H1 (cell line): ENCODE measurements around the gene CACNA2D4. TPM values are rescaled to one million over a fixed set of nuclear protein-coding genes. Genes with fewer than 3 reads are reported as not detected.

ENCODE experiments used
- CTCF ChIA-PET: fragments of 300-600 bp; sonication (Branson Sonifier 250); formaldehyde crosslinking; loops from one replicate; lab custom pipeline; 2021; ENCODE audit not compliant: partially characterized antibody; lab: Charles Lee
- POLR2A ChIA-PET: fragments of 300-600 bp; sonication (Branson Sonifier 250); formaldehyde crosslinking; loops from one replicate; lab custom pipeline; 2021; ENCODE audit warnings: inconsistent platforms; ENCODE audit not compliant: partially characterized antibody; lab: Charles Lee
- DNase-seq, 2 experiments: peaks; one replicate each; pipeline versions ENCODE4 v3.0.0 to v3.0.0-alpha.2; 2010 to 2022; ENCODE audit warnings: low spot score in 2 of 2, low read depth in 1 of 2, mixed read lengths in 1 of 2
- FAIRE-seq: peaks from 2 replicates; lab custom pipeline; 2011; peaks lifted over from hg19 to GRCh38; lab: Jason Lieb, UNC
- H2AFZ ChIP-seq: 2 replicates; pipeline ENCODE4 v1.8.1; 2012; ENCODE audit warnings: low read length, inconsistent platforms
- H2AK5ac ChIP-seq: 2 replicates; pipeline ENCODE4 v1.6.1; 2013; ENCODE audit warnings: low read depth, low read length
- H2BK120ac ChIP-seq: replicated peaks from 2 replicates; pipeline ENCODE3; 2013; ENCODE audit warnings: low read depth, low read length, inconsistent platforms
- H2BK12ac ChIP-seq: 2 replicates; pipeline ENCODE4 v1.6.1; 2013; ENCODE audit warnings: low read depth, low read length
- H2BK15ac ChIP-seq: 2 replicates; pipeline ENCODE4 v1.6.1; 2013; ENCODE audit warnings: low read length
- H2BK20ac ChIP-seq: 2 replicates; pipeline ENCODE4 v1.6.1; 2013; ENCODE audit warnings: low read length
- H2BK5ac ChIP-seq: 2 replicates; pipeline ENCODE4 v1.6.1; 2013; ENCODE audit warnings: low read depth, low read length
- H3K14ac ChIP-seq: 2 replicates; pipeline ENCODE4 v1.6.1; 2013; ENCODE audit warnings: inconsistent platforms; ENCODE audit not compliant: insufficient read length
- H3K18ac ChIP-seq: 2 replicates; pipeline ENCODE4 v1.6.1; 2013; ENCODE audit warnings: low read length; ENCODE audit errors: extremely low read depth
- H3K23ac ChIP-seq: 2 replicates; pipeline ENCODE4 v1.6.1; 2013; ENCODE audit warnings: inconsistent platforms; ENCODE audit not compliant: insufficient read length
- H3K23me2 ChIP-seq: 2 replicates; pipeline ENCODE4 v1.6.1; 2013; ENCODE audit warnings: low read depth, low read length
- H3K27ac ChIP-seq: 2 replicates; pipeline ENCODE4 v1.6.1; 2011; ENCODE audit warnings: low read depth, low read length, inconsistent platforms
- H3K27me3 ChIP-seq, 4 experiments: replicated peaks in 1 of 4; 1 replicate in 1 of 4; 2 replicates in 3 of 4; pipeline versions ENCODE4 v1.6.1 to v1.8.1; 2011 to 2013; ENCODE audit warnings: low read length in 3 of 4, mild to moderate bottlenecking in 3 of 4, inconsistent platforms in 2 of 4, mixed read lengths in 2 of 4, moderate library complexity in 1 of 4; ENCODE audit not compliant: control insufficient read depth in 3 of 4, insufficient read depth in 3 of 4; ENCODE audit errors: extremely low read depth in 1 of 4
- H3K36me3 ChIP-seq, 4 experiments: 2 replicates each; pipeline versions ENCODE4 v1.6.1 to v1.8.1; 2011 to 2013; ENCODE audit warnings: mild to moderate bottlenecking in 4 of 4, low read length in 3 of 4, moderate library complexity in 2 of 4, control low read depth in 1 of 4, inconsistent platforms in 1 of 4; ENCODE audit not compliant: insufficient read depth in 4 of 4, control insufficient read depth in 2 of 4
- H3K4ac ChIP-seq: replicated peaks from 2 replicates; pipeline ENCODE3; 2013; ENCODE audit warnings: low read length, low read depth, mixed read lengths, inconsistent platforms; ENCODE audit not compliant: insufficient read length
- H3K4me1 ChIP-seq, 4 experiments: replicated peaks in 1 of 4; 1 replicate in 1 of 4; 2 replicates in 3 of 4; pipeline versions ENCODE4 v1.6.1 to v1.8.1; 2011 to 2013; ENCODE audit warnings: low read length in 3 of 4, inconsistent platforms in 2 of 4, mixed read lengths in 1 of 4; ENCODE audit not compliant: insufficient read depth in 4 of 4, control insufficient read depth in 3 of 4
- H3K4me2 ChIP-seq, 2 experiments: 2 replicates each; pipeline versions ENCODE4 v1.6.1 to v1.8.1; 2011 to 2013; ENCODE audit warnings: low read depth in 2 of 2, low read length in 2 of 2, control low read depth in 1 of 2, inconsistent platforms in 1 of 2, mild to moderate bottlenecking in 1 of 2; ENCODE audit not compliant: insufficient read depth in 1 of 2
- H3K4me3 ChIP-seq, 4 experiments: fragments of 200-600, 300-600 bp in 1 of 4; sonication (generic), shearing (Covaris generic), sonication (Bioruptor Twin) in 1 of 4; 2 replicates each; pipeline versions ENCODE4 v1.5.1 to v1.8.1; 2011 to 2016; ENCODE audit warnings: low read length in 4 of 4, low read depth in 3 of 4, control low read depth in 2 of 4, inconsistent platforms in 2 of 4, mild to moderate bottlenecking in 2 of 4, mixed read lengths in 1 of 4, moderate library complexity in 1 of 4; ENCODE audit not compliant: insufficient read depth in 2 of 4; ENCODE audit errors: extremely low read depth in 1 of 4
- H3K56ac ChIP-seq: replicated peaks from 2 replicates; pipeline ENCODE3; 2013; ENCODE audit warnings: low read depth, mild to moderate bottlenecking, mixed read lengths, low read length, inconsistent platforms; ENCODE audit not compliant: insufficient read length
- H3K79me1 ChIP-seq: 2 replicates; pipeline ENCODE4 v1.6.1; 2013; ENCODE audit warnings: low read depth, low read length, control low read depth
- H3K79me2 ChIP-seq, 2 experiments: 2 replicates each; pipeline versions ENCODE4 v1.6.1 to v1.8.1; 2012 to 2013; ENCODE audit warnings: low read length in 2 of 2, mild to moderate bottlenecking in 2 of 2, inconsistent platforms in 1 of 2; ENCODE audit not compliant: insufficient read depth in 2 of 2, control insufficient read depth in 1 of 2
- H3K9ac ChIP-seq, 4 experiments: replicated peaks in 1 of 4; 1 replicate in 1 of 4; 2 replicates in 3 of 4; pipeline versions ENCODE4 v1.6.1 to v1.8.1; 2011 to 2013; ENCODE audit warnings: low read depth in 3 of 4, low read length in 3 of 4, control low read depth in 2 of 4, mild to moderate bottlenecking in 2 of 4, moderate library complexity in 2 of 4, inconsistent platforms in 1 of 4; ENCODE audit errors: extremely low read depth in 1 of 4
- H3K9me3 ChIP-seq, 2 experiments: 2 replicates each; pipeline versions ENCODE4 v1.6.1 to v1.8.1; 2012 to 2013; ENCODE audit warnings: mild to moderate bottlenecking in 2 of 2, moderate library complexity in 2 of 2, control low read depth in 1 of 2, inconsistent platforms in 1 of 2, low read depth in 1 of 2, low read length in 1 of 2, mixed read lengths in 1 of 2; ENCODE audit not compliant: insufficient read depth in 2 of 2
- H4K20me1 ChIP-seq, 2 experiments: replicated peaks in 1 of 2; 2 replicates each; pipeline versions ENCODE3 to v1.8.1; 2011 to 2013; ENCODE audit warnings: inconsistent platforms in 2 of 2, low read length in 2 of 2, mild to moderate bottlenecking in 1 of 2; ENCODE audit not compliant: insufficient read depth in 2 of 2, control insufficient read depth in 1 of 2
- H4K5ac ChIP-seq: 2 replicates; pipeline ENCODE4 v1.6.1; 2013; ENCODE audit warnings: low read length, low read depth, mixed read lengths, inconsistent platforms; ENCODE audit not compliant: insufficient read length
- H4K8ac ChIP-seq: 2 replicates; pipeline ENCODE4 v1.8.0; 2013; ENCODE audit warnings: mild to moderate bottlenecking, moderate library complexity, low read length, inconsistent platforms; ENCODE audit not compliant: insufficient read depth; ENCODE audit errors: extremely low read depth
- H4K91ac ChIP-seq: replicated peaks from 2 replicates; pipeline ENCODE3; 2013; ENCODE audit warnings: low read length, mixed read lengths, inconsistent platforms; ENCODE audit not compliant: insufficient read length
- BCL11A ChIP-seq, 2 experiments: IDR thresholded peaks; one replicate each; pipeline ENCODE4 v1.6.1; 2011; ENCODE audit warnings: low read depth in 2 of 2, low read length in 2 of 2, mild to moderate bottlenecking in 2 of 2
- CEBPB ChIP-seq: IDR thresholded peaks from 2 replicates; pipeline ENCODE4 v1.6.1; 2012; ENCODE audit warnings: low read depth, low read length
- E2F6 ChIP-seq: IDR thresholded peaks from 2 replicates; pipeline ENCODE4 v1.6.1; 2012; ENCODE audit warnings: inconsistent platforms
- EGR1 ChIP-seq: IDR thresholded peaks from 2 replicates; pipeline ENCODE4 v1.6.1; 2011; ENCODE audit warnings: low read depth, low read length, borderline replicate concordance
- JUN ChIP-seq: IDR thresholded peaks from 2 replicates; pipeline ENCODE4 v1.6.1; 2011; ENCODE audit warnings: low read depth, mild to moderate bottlenecking, improper control_type of control experiment, low read length
- NRF1 ChIP-seq: IDR thresholded peaks from 2 replicates; pipeline ENCODE4 v1.6.1; 2011; ENCODE audit warnings: mild to moderate bottlenecking, low read depth, low read length, improper control_type of control experiment
- RXRA ChIP-seq: IDR thresholded peaks from 2 replicates; pipeline ENCODE4 v1.6.1; 2011; ENCODE audit warnings: low read depth, mild to moderate bottlenecking, low read length, moderate library complexity; ENCODE audit not compliant: insufficient read depth
- SIN3A ChIP-seq, 2 experiments: IDR thresholded peaks in 1 of 2; conservative IDR thresholded peaks in 1 of 2; 2 replicates each; pipeline ENCODE4 v1.6.1; 2011 to 2012; ENCODE audit warnings: low read length in 2 of 2, improper control_type of control experiment in 1 of 2, low read depth in 1 of 2, mild to moderate bottlenecking in 1 of 2
- WGBS, 2 experiments: shearing (Covaris generic) in 1 of 2; methylation state at CpG; one replicate each; pipeline versions ENCODE4 v1.1.6 to v1.1.7; 2013 to 2015; ENCODE audit warnings: low lambda C conversion rate in 2 of 2, mixed read lengths in 2 of 2, inconsistent platforms in 1 of 2, low coverage in 1 of 2, missing lambda C conversion rate in 1 of 2; ENCODE audit not compliant: insufficient replicate concordance in 2 of 2, insufficient coverage in 1 of 2, insufficient read length in 1 of 2; ENCODE audit errors: extremely low coverage in 1 of 2, missing lambda C conversion rate in 1 of 2; 5-methylcytosine and 5-hydroxymethylcytosine counted together
- polyA plus RNA-seq, 7 experiments: library from polyadenylated mRNA; depleted of rRNA in 3 of 7; stranded (reverse) in 5 of 7; unstranded in 2 of 7; fragments of >200 nt in 5 of 7; fragments of 200-250 nt in 2 of 7; gene quantifications; 1 replicate in 5 of 7; 2 replicates in 1 of 7; 4 replicates in 1 of 7; pipeline versions ENCODE4 v1.2.1 to v1.2.3, GENCODE V29; 2011 to 2013; ENCODE audit warnings: missing spikeins in 2 of 7, mixed read lengths in 2 of 7
- total RNA-seq: library from RNA; stranded (reverse); fragmentation: NEBNext Ultra II Directional; extraction: Animal tissue kit (Norgen Biotek cat#: 25700); gene quantifications from 2 replicates; pipeline ENCODE4 v1.2.1, GENCODE V29; 2021

CACNA2D4 gene
- total and polyA plus RNA-seq, 2 of the 8 experiments (the other 6 are each of a cell fraction or from before 2014, with no cell fraction given): 0.44 to 0.88 TPM

- Histone ChIP-seq H3K79me2 (no peaks in the 10 kb centered on the region), H3K4me1 (no peaks in the 10 kb centered on the region; a peak in 1 of 7 replicates), H4K5ac (no peak overlapping the region), H3K56ac (no peak overlapping the region), H3K23ac (no peak overlapping the region), H3K14ac (no peak overlapping the region), H4K20me1 (peaks cover 0 to 4% of the 10 kb centered on the region in 2 experiments), H2BK5ac (no peak overlapping the region), H3K18ac (no peak overlapping the region), H2BK20ac (no peak overlapping the region), H3K23me2 (peaks cover 5% of the 10 kb centered on the region), H3K36me3 (0 out of 8 replicates have a peak, but pooled peaks cover 0 to 3% (median 0%) of the 10 kb centered on the region in 4 experiments), H2AFZ (no peak overlapping the region), H3K27me3 (no peaks in the 10 kb centered on the region; a peak in 1 of 7 replicates), H2BK15ac (no peak overlapping the region), H3K79me1 (no peaks in the 10 kb centered on the region), H2AK5ac (no peak overlapping the region), H3K9ac (no peak overlapping the region), H2BK12ac (no peak overlapping the region), H2BK120ac (no peak overlapping the region), H3K27ac (no peak overlapping the region), H4K91ac (no peak overlapping the region), H3K4me2 (no peak overlapping the region), H3K4me3 (no peak overlapping the region), H3K4ac (no peak overlapping the region), H3K9me3 (no peaks in the 10 kb centered on the region), H4K8ac (no peak overlapping the region)
- WGBS, 2 experiments: 86% methylated on average over 12 of the region's 12 CpGs; no CpG with 5 or more reads in 1 of the 2 experiments
- TF ChIP-seq CEBPB (no peak), BCL11A (IDR thresholded peaks at IDR 0.05; ENCODE audit: low read depth in 2 of 2, low read length in 2 of 2) (no peak), RXRA (no peak), SIN3A (conservative IDR thresholded peaks at IDR 0.05 in 1 of 2, IDR thresholded peaks at IDR 0.05 in 1 of 2; ENCODE audit: low read depth in 1 of 2, low read length in 2 of 2) (no peak), EGR1 (no peak), E2F6 (no peak), JUN (no peak), NRF1 (no peak)
- POLR2A ChIA-PET: no interaction called here
- FAIRE-seq (no peak), DNase-seq (peak in 1 of 2 experiments; percentile 27)
- CTCF ChIA-PET: interaction anchor here (0.8 to 2.5 kb wide), 8 partner anchors 18 to 286 kb away, joined by 3 to 14 read pairs (median 4); no protein-coding TSS in a partner anchor
Observed at GRCh38 chr12:1934831-1935230, 16.4 kb upstream of the CACNA2D4 start.
